T-helper 17 cell (primary cell): ENCODE results near the gene ABI3. TPM values are rescaled to one million over a fixed set of nuclear protein-coding genes. Genes with fewer than 3 reads are reported as not detected.

Experiments
- ATAC-seq: fragments of 150-1000 bp; cut with Tn5 transposase; 2 replicates; pipeline ENCODE4 v1.10.0; 2021; ENCODE audit warnings: mild to moderate bottlenecking, moderate library complexity
- DNase-seq, 3 donors: peaks; one replicate each; pipeline versions ENCODE4 v3.0.0 to v3.0.0-alpha.2; 2020 to 2021
- H3K9me3 ChIP-seq: one replicate; pipeline ENCODE4 v1.7.0; 2013; ENCODE audit warnings: low read length, mild to moderate bottlenecking; ENCODE audit not compliant: control insufficient read depth, poor library complexity, severe bottlenecking
- H3K27ac Mint-ChIP-seq: one replicate; pipeline ENCODE4 v1.8.0; 2022; ENCODE audit warnings: mild to moderate bottlenecking, moderate library complexity, mixed read lengths
- H3K27me3 Mint-ChIP-seq: one replicate; pipeline ENCODE4 v1.8.0; 2022; ENCODE audit warnings: mixed read lengths
- H3K36me3 Mint-ChIP-seq: one replicate; pipeline ENCODE4 v1.8.0; 2022; ENCODE audit warnings: low read depth, mixed read lengths
- H3K4me1 Mint-ChIP-seq: one replicate; pipeline ENCODE4 v1.8.0; 2022; ENCODE audit warnings: mild to moderate bottlenecking, mixed read lengths
- H3K4me3 Mint-ChIP-seq: one replicate; pipeline ENCODE4 v1.8.0; 2022; ENCODE audit warnings: mild to moderate bottlenecking, moderate library complexity, mixed read lengths
- total RNA-seq, 4 donors: library from RNA in 2 of 4; stranded (reverse) in 2 of 4; gene quantifications; one replicate each; pipeline ENCODE4 v1.2.3 and lab custom pipeline; 2022 to 2026

Gene ABI3
- total RNA-seq, 2 donors from 2014 or later, result 6.5 to 10.5 TPM

- Mint-ChIP-seq H3K36me3 (peaks cover 4% of the 10 kb centered on the region), H3K27me3 (no peaks in the 10 kb centered on the region), H3K4me3 (no peak overlapping the region), H3K27ac (no peak overlapping the region), H3K4me1 (peaks cover 17% of the 10 kb centered on the region)
- H3K9me3 ChIP-seq, result no peaks in the 10 kb centered on the region
- DNase-seq (no peak), ATAC-seq (no peak)
Observed at GRCh38 chr17:49204516-49204915, 6.0 kb upstream of the ABI3 start.

GRCh38 chr17:49209061-49209571 lies 1.4 kb upstream of the ABI3 start:
- Mint-ChIP-seq H3K27ac (peak overlapping the region; percentile 94), H3K27me3 (no peaks in the 10 kb centered on the region), H3K36me3 (peaks cover 3% of the 10 kb centered on the region), H3K4me1 (peaks cover 49% of the 10 kb centered on the region), H3K4me3 (peak overlapping the region; percentile 97)
- H3K9me3 ChIP-seq, result no peaks in the 10 kb centered on the region
- no peak for ATAC-seq
- no peak for DNase-seq

GRCh38 chr17:49213399-49213798 lies 2.9 kb downstream of the ABI3 start:
- Mint-ChIP-seq H3K4me3 (peak overlapping the region; percentile 69), H3K27ac (peak overlapping the region; percentile 89), H3K27me3 (no peaks in the 10 kb centered on the region), H3K36me3 (peaks cover 3% of the 10 kb centered on the region), H3K4me1 (peaks cover 76% of the 10 kb centered on the region)
- ATAC-seq (no peak), DNase-seq (no peak)
- no peaks in the 10 kb centered on the region for H3K9me3 ChIP-seq

GRCh38 chr17:49213847-49214246 lies 3.3 kb downstream of the ABI3 start:
- Mint-ChIP-seq H3K36me3 (peaks cover 3% of the 10 kb centered on the region), H3K4me3 (peak overlapping the region; percentile 69), H3K27me3 (no peaks in the 10 kb centered on the region), H3K4me1 (peaks cover 75% of the 10 kb centered on the region), H3K27ac (peak overlapping the region; percentile 89)
- ATAC-seq (no peak), DNase-seq (no peak)
- H3K9me3 ChIP-seq, result no peaks in the 10 kb centered on the region

GRCh38 chr17:49214676-49215360 lies 4.3 kb downstream of the ABI3 start:
- no peak for ATAC-seq
- peaks cover 3% of the 10 kb centered on the region for H3K36me3 Mint-ChIP-seq

DNA sequence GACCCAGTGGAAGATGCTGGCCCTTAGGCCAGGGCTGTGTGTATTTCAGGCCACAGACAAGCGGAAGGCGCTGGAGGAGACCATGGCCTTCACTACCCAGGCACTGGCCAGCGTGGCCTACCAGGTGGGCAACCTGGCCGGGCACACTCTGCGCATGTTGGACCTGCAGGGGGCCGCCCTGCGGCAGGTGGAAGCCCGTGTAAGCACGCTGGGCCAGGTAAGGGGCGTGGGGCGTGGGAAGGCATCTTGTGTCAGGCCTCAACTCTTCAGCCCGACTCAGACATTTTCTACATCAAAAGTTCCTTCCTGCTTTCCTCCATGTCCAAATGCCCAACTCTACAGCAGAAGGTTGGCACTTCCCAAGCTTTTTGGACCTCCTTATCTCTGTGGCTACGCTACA lies 6.0 kb downstream of the ABI3 start:
- H3K4me3 Mint-ChIP-seq, result peak overlapping the region; percentile 91
- peaks cover 59% of the 10 kb centered on the region for H3K4me1 Mint-ChIP-seq
- no peaks in the 10 kb centered on the region for H3K27me3 Mint-ChIP-seq
- H3K27ac Mint-ChIP-seq, result peak overlapping the region; percentile 96
- peaks cover 3% of the 10 kb centered on the region for H3K36me3 Mint-ChIP-seq
- DNase-seq (no peak), ATAC-seq (no peak)
- H3K9me3 ChIP-seq, result no peaks in the 10 kb centered on the region

More at GRCh38 chr17:49214676-49215360, 4.3 kb downstream of the ABI3 start:
- H3K9me3 ChIP-seq, result no peaks in the 10 kb centered on the region
- peak overlapping the region; percentile 89 for H3K27ac Mint-ChIP-seq
- DNase-seq, result no peak
- peak overlapping the region; percentile 60 for H3K4me3 Mint-ChIP-seq
- peaks cover 69% of the 10 kb centered on the region for H3K4me1 Mint-ChIP-seq
- no peaks in the 10 kb centered on the region for H3K27me3 Mint-ChIP-seq

DNA sequence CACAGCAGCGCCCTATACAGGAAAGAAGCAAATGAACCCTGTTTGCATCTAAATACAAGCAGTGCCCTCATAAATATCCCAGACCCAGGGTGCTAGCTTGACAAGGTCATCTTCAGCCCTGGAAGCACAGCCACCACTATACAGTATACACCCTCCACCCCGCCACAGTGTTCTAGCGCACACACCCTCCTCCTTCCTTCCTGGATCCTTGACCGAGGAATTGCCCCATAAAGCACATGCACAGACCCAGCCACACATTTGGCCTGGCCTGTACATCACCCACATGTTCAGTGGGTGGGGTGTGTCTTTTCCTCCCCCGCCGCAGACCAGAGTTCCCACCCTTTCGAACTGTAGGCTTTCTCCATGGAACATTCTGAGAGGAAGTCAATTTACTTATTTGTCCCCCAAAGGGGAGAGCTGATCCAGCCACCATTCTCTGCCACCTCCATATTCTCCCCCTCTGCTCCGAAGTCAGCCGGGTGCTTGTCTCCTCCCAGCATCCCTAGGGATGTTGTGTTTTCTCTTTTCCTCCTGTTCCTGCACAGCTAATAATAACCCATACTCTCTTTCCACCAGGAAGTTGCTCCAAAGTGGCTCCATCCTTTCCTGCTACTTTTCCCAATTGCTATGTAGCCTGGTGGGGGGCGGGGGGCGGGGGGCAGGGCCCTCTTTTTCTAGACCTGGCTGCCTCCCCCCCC lies 6.6 kb downstream of the ABI3 start:
- DNase-seq, result no peak
- no peaks in the 10 kb centered on the region for H3K9me3 ChIP-seq
- Mint-ChIP-seq H3K27me3 (no peaks in the 10 kb centered on the region), H3K27ac (peak overlapping the region; percentile 96), H3K4me3 (peak overlapping the region; percentile 91), H3K36me3 (peaks cover 3% of the 10 kb centered on the region), H3K4me1 (peaks cover 57% of the 10 kb centered on the region)
- no peak for ATAC-seq

DNA sequence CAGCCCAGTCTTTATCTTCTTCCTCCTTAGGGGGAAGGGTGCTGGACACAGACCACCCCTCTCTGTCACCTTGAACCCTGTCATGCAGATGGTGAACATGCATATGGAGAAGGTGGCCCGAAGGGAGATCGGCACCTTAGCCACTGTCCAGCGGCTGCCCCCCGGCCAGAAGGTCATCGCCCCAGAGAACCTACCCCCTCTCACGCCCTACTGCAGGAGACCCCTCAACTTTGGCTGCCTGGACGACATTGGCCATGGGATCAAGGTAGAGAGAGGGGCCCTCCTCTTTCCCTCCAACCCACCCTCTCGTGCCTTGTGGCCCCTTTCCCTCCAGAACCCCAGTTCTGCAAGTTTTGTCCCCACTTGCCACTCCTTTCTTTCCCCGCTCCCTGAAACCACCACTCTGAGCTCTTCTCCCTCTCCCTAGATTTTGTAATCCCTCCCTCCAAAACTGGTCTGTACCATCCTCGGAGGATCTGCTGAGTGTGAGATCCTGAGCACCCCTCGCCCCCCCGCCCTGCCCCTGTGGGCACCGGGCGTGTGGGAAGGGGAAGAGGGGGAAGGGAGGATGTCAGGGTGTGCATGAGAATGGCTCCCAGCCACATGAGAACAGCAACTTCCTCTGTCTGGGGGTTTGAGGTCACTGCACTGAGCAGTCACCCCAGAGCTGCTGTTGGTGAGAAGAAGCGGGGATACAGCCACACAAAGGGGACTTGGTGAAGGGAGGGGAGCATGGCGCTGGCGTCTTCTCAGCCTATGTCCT lies 7.3 kb downstream of the ABI3 start:
- H3K27ac Mint-ChIP-seq, result peak overlapping the region; percentile 96
- peaks cover 3% of the 10 kb centered on the region for H3K36me3 Mint-ChIP-seq
- peaks cover 53% of the 10 kb centered on the region for H3K4me1 Mint-ChIP-seq
- peak in 2 of 3 donors; percentile 47 to 55 for DNase-seq
- H3K4me3 Mint-ChIP-seq, result peak overlapping the region; percentile 91
- H3K27me3 Mint-ChIP-seq, result no peaks in the 10 kb centered on the region
- no peaks in the 10 kb centered on the region for H3K9me3 ChIP-seq
- peak; percentile 88 for ATAC-seq

DNA sequence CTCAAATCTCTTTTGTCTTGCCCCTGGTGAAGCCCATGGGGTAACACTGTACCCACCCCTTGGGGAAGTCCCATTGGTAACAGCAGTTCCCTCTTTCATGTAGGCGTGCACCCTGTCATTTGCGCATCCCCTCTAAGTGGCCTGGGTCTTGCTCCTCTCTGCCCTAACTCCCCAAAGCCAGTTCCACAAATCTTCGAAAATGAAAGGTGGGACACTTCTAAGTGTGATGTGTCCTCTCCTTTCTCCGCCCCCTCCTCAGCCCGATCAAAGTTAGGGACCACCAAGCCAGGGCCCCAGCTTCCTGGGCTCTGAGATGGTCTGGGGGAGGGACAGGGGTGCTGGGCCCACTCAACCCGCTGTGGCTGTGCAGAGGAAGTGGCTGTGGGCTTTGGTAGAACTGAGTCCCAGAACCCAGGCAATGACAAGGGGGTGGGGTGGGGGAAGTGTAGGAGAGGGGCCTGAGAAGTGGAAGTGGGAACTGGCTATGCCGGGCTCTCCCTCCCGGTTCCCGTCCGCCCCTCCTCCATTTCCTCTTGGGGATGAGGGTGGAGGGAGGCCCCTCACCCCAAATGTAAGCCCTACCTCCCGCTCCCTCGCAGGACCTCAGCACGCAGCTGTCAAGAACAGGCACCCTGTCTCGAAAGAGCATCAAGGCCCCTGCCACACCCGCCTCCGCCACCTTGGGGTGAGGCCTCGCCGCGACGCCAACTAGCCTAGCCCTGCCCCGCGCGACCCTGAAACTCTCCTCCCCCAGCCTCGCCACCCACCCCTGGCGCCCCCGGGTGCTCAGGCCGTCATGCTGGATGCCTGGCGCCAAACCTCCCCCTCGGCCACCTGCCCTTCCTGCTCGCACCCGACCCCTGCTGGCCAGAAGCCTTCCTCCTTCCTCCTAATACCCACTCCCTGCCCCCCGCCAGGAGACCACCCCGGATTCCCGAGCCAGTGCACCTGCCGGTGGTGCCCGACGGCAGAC lies 8.7 kb downstream of the ABI3 start:
- Mint-ChIP-seq H3K27ac (peak overlapping the region; percentile 96), H3K27me3 (no peaks in the 10 kb centered on the region), H3K36me3 (peaks cover 3% of the 10 kb centered on the region), H3K4me1 (peaks cover 49% of the 10 kb centered on the region), H3K4me3 (peak overlapping the region; percentile 84)
- DNase-seq (peak in 1 of 3 donors; percentile 33), ATAC-seq (peak; percentile 77)
- no peaks in the 10 kb centered on the region for H3K9me3 ChIP-seq

- DNase-seq (no peak), ATAC-seq (no peak)
- Mint-ChIP-seq H3K27me3 (no peaks in the 10 kb centered on the region), H3K4me3 (peak overlapping the region; percentile 65), H3K27ac (no peak overlapping the region), H3K36me3 (peaks cover 1% of the 10 kb centered on the region), H3K4me1 (peaks cover 50% of the 10 kb centered on the region)
- no peaks in the 10 kb centered on the region for H3K9me3 ChIP-seq
Observed at GRCh38 chr17:49219987-49220386, 9.5 kb downstream of the ABI3 start.

DNA sequence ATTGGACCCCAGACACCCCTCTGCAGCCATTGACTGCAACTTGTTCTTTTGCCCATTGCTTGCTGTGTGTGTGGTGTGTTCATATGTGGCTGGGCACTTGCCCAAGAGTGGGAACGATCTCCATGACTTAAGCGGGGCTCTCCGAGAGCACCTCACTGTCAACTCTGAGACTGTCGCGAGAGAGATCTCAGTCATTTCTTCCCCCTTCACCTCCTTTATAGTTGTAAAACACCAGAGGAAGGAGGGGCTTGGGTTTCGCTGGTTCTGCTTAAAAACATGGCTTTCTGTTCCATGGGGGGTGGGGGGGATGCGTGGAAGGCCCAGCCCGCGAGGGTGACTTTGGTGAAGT lies 12.6 kb downstream of the ABI3 start:
- no peak for ATAC-seq
- no peak for DNase-seq
- no peaks in the 10 kb centered on the region for H3K9me3 ChIP-seq
- Mint-ChIP-seq H3K4me3 (peak overlapping the region; percentile 89), H3K4me1 (peaks cover 35% of the 10 kb centered on the region), H3K36me3 (no peaks in the 10 kb centered on the region), H3K27ac (peak overlapping the region; percentile 72), H3K27me3 (no peaks in the 10 kb centered on the region)

GRCh38 chr17:49223517-49224197 lies 13.2 kb downstream of the ABI3 start:
- DNase-seq (peak; percentile 44 to 60 (median 47)), ATAC-seq (peak; percentile 26)
- Mint-ChIP-seq H3K27ac (peak overlapping the region; percentile 72), H3K4me3 (peak overlapping the region; percentile 89), H3K4me1 (peaks cover 32% of the 10 kb centered on the region), H3K36me3 (no peaks in the 10 kb centered on the region), H3K27me3 (no peaks in the 10 kb centered on the region)
- no peaks in the 10 kb centered on the region for H3K9me3 ChIP-seq
